Stimulated activated naive CD4-positive, alpha-beta T cell treated with Interleukin-2 at 50 U/mL for 16 hours (primary cell): ENCODE results near the gene IPMK.
A peak's percentile ranks its signal among the peaks of the same experiment; 100 is the strongest.
"Not testable (repeated sequence)": the region's sequence is repeated elsewhere in the genome, so short reads cannot be mapped to it uniquely, and the experiment has no call there.

ENCODE experiments used
- DNase-seq: peaks from one replicate; lab custom pipeline; 2025; lab: John Stamatoyannopoulos, UW

Gene IPMK

GRCh38 chr10:58266826-58267712 is 625 bp downstream of the IPMK start:
- peak; percentile 14 for DNase-seq

GRCh38 chr10:58266003-58266825 is 1.5 kb downstream of the IPMK start:
- peak; percentile 15 for DNase-seq

DNA sequence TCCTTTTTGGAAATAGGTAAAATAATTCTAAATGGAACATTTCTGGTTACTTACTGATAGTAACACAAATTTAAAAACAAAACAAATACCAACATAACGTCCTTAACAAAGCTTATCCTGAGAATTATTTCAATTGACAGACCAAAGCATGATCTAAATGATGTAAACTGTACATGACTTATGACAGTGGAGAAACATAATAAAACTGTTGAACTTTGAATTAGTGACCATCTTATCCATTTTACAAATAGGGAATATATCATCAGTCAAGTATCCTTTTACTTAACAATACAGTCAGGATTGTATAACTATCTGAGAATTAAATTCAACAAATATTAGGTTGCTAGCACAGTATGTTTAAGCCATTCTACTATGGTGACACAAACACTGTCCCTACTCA is 2.4 kb downstream of the IPMK start:
- DNase-seq: no peak

DNA sequence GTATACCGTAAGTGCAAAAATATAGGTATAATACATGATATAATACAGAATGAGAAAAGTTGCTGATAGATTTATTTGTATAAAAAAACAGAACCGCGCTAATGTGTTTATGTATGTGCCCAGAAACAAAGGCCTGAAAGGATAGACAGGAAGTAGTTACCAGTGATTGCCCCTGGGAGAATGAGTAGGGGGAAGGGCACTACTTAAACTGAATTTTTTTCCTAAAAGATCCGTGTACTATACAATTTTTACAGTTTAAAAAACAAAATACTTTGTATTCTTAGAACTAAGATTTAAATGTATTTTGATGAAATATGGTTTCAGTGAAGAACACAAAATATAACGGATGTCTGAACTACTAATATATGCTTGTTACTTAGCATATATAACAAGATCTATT is 2.9 kb downstream of the IPMK start:
- DNase-seq: no peak

DNA sequence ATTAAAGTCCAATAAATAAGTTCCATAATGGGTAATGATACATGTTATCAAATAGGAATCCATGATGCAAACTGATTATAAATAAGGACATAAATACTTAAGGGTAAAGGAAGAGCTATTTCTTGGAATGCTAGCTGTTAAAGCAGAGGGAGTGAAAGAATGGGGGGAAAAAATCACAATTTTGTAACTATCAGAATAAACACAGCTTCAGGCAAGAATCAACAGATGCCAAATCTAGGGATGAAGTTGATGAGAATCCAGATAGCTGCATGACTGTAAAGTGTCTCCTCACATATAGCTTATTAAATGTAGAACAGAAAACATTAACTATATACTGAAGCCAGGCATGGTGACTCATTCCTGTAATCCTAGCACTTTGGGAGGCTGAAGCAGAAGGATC is 4.9 kb downstream of the IPMK start:
- no peak for DNase-seq

DNA sequence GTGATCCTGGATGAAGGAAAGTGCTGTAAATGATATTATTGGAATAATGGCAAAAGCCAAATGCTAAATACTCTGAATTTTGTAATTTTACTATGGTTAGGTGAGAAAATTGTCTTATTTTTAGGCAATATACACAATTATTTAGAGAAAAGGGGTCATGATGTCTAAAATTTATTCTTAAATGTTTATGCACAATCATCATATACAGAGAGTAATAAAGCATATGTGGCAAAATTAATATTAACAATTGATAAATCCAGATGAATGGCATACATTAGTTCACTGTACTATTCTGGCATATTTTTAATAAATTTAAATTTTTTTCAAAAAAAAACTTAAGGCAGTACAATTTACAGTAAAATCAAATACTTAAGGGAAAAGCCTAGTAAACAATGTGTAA is 7.4 kb downstream of the IPMK start:
- no peak for DNase-seq

GRCh38 chr10:58258977-58259692 is 8.6 kb downstream of the IPMK start:
- DNase-seq: no peak

- DNase-seq: not testable (repeated sequence)
These were observed 11.5 kb downstream of the IPMK start for GRCh38 chr10:58256013-58256780.

GRCh38 chr10:58254644-58255043 is 13.1 kb downstream of the IPMK start:
- no peak for DNase-seq

DNA sequence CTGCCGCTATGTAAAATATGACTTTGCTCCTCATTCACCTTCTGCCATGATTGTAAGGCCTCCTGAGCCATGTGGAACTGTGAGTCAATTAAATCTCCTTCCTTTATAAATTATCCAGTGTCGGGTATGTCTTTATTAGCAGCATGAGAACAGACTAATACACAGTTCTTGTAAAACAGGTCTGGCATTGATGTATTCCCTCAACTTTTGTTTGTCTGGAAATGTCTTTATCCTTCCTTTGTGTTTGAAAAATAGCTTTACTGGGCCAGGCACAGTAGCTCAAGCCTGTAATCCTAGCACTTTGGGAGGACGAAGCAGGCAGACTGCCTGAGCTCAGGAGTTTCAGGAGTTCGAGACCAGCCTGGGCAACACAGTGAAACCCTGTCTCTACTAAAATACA is 14.5 kb downstream of the IPMK start:
- no peak for DNase-seq

DNA sequence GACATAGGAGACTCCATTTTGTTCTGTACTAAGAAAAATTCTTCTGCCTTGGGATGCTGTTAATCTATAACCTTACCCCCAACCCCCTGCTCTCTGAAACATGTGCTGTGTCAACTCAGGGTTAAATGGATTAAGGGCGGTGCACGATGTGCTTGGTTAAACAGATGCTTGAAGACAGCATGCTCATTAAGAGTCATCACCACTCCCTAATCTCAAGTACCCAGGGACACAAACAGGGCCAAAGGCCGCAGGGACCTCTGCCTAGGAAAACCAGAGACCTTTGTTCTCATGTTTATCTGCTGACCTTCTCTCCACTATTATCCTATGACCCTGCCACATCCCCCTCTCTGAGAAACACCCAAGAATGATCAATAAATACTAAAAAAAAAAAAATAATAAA is 23.0 kb downstream of the IPMK start:
- not testable (repeated sequence) for DNase-seq

- not testable (repeated sequence) for DNase-seq
These were observed 23.5 kb downstream of the IPMK start for GRCh38 chr10:58244242-58244641.

- not testable (repeated sequence) for DNase-seq
These were observed 23.9 kb downstream of the IPMK start for GRCh38 chr10:58243801-58244200.

GRCh38 chr10:58243269-58243668 is 24.4 kb downstream of the IPMK start:
- no peak for DNase-seq

- DNase-seq: no peak
These were observed 26.3 kb downstream of the IPMK start for GRCh38 chr10:58241346-58241745.

GRCh38 chr10:58240531-58240930 is 27.2 kb downstream of the IPMK start:
- no peak for DNase-seq

DNA sequence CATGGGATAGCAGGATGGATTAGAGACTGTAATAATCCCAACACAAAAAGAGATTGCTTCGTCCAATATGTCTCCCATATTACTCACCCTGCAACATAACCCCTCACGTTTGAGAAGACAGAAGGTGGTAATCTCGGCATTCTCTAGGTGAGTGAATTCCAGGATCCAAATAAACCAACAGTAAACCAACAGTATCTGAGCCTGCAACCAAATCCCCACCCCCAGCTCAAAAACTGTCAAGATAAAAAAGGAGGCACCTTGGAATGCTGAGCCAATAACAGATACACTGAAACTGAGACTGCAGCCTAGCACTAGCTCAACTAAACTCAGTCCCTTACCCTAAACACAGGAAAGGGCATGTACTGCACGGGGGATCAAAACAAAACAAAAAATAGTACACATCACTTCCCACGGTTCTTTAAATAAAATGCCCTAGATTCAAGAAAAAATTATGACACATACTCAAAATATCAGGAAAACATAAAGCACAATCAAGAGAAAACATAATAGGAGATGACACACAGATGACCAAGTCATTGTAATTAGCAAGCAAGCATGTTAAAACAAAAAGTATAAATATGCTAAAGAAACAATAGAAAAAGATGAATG is 28.0 kb downstream of the IPMK start:
- no peak for DNase-seq

DNA sequence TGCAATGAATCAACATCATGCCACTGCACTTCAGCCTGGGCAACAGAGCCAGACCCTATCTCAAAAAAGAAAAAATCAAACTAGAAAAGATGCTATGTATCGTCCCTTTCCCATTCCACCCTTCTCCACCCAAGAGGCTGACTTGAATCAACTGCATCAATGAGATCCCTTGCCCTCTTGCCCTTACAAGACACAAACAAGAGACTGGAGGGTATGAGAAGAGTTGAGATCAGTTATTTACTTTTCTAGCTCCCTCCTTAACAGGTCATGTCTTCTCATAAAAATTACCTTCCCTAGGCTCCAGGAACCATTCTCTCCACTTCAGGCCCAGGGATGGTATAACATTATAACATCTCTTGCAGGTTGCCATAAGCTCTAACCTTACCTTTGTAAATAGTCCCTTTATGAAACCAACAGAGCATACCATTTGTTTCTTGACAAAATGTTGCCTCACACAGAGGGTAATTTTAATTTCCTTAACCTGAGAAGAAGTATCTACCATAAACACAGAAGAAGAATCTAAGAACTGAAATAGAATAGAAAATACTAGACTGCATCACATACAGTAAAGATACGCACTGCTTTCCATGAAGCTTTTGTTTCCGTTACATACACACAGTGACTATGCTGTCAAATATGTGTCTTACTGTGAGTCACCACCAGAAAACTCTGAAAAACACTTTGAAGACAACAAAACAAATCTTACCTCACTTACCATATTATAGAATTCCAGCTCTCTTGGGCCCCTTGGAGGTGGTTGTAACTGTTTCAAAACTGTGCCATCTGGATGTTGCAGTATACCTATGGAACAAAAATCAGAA is 30.5 kb downstream of the IPMK start:
- DNase-seq: no peak

GRCh38 chr10:58229856-58230255 is 37.8 kb downstream of the IPMK start:
- not testable (repeated sequence) for DNase-seq

DNA sequence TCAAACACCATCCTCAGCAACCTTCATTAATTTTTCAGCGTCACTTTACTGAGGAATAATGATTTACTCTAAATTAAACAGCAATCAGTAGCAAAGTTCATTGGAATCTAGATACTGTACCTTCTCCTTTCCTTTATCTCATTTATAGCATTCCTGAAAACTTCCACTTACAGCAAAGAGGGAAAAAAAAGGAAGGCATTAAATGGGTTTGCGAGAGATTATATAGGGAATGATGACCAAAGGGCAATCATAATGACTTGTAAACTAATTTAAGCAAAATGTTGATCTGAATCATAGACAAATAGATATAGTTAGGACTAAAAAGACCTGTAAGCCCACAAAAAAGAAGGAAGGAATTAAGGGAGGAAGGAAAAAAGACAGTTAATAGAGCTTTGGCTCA is 42.0 kb downstream of the IPMK start:
- DNase-seq: no peak
